IMR-90 (cell line): Measurements from ENCODE around the gene SLPI. TPM values are rescaled to one million over a fixed set of nuclear protein-coding genes. Genes with fewer than 3 reads are reported as not detected.

ENCODE experiments used
- ATAC-seq: fragments of 200-7000 bp; cut with Tn5 transposase; 2 replicates; pipeline ENCODE4 v1.9.1; 2020; ENCODE audit warnings: low read depth, mild to moderate bottlenecking, moderate library complexity
- BruUV-seq: library from RNA; stranded (reverse); fragments of 400-500 nt; replicated peaks from 2 replicates; lab custom pipeline; 2021; lab: Mats Ljungman, UMichigan
- CTCF ChIA-PET: fragments of 300-600 bp; formaldehyde crosslinking; extraction: SDS; loops from one replicate; lab custom pipeline; 2021; ENCODE audit warnings: antibody characterized with exemption; lab: Yijun Ruan, JAX
- POLR2A ChIA-PET: fragments of 300-600 bp; sonication (Branson Sonifier 250); formaldehyde crosslinking; loops from one replicate; lab custom pipeline; 2022; ENCODE audit warnings: antibody characterized with exemption; ENCODE audit not compliant: unreplicated experiment; lab: Charles Lee
- DNase-seq: peaks from one replicate; pipeline ENCODE4 v3.0.0; 2013
- H2AFZ ChIP-seq: replicated peaks from 2 replicates; pipeline ENCODE3; 2013; ENCODE audit warnings: low read length, mild to moderate bottlenecking; ENCODE audit not compliant: poor library complexity
- H2AK5ac ChIP-seq: 2 replicates; pipeline ENCODE4 v1.6.1; 2013; ENCODE audit warnings: low read depth, low read length, inconsistent platforms
- H2AK9ac ChIP-seq: replicated peaks from 2 replicates; pipeline ENCODE3; 2013; ENCODE audit warnings: mild to moderate bottlenecking, low read depth, low read length, moderate library complexity; ENCODE audit not compliant: poor library complexity
- H2BK120ac ChIP-seq: 2 replicates; pipeline ENCODE4 v1.6.1; 2013; ENCODE audit warnings: low read depth, low read length, inconsistent platforms
- H2BK15ac ChIP-seq: 3 replicates; pipeline ENCODE4 v1.6.1; 2013; ENCODE audit warnings: low read depth, low read length, inconsistent platforms
- H2BK20ac ChIP-seq: 2 replicates; pipeline ENCODE4 v1.6.1; 2013; ENCODE audit warnings: low read depth, mild to moderate bottlenecking, inconsistent platforms, low read length, moderate library complexity
- H2BK5ac ChIP-seq: 2 replicates; pipeline ENCODE4 v1.6.1; 2013; ENCODE audit warnings: mild to moderate bottlenecking, low read depth, low read length, inconsistent platforms; ENCODE audit not compliant: poor library complexity, severe bottlenecking
- H3K14ac ChIP-seq: replicated peaks from 2 replicates; pipeline ENCODE4 v1.6.1; 2013; ENCODE audit warnings: low read depth, low read length, inconsistent platforms
- H3K18ac ChIP-seq: 2 replicates; pipeline ENCODE4 v1.6.1; 2013; ENCODE audit warnings: low read depth, low read length, control low read depth
- H3K23ac ChIP-seq: 2 replicates; pipeline ENCODE4 v1.6.1; 2013; ENCODE audit warnings: low read depth, low read length, inconsistent platforms
- H3K27ac ChIP-seq: 2 replicates; pipeline ENCODE4 v1.5.1; 2013; ENCODE audit warnings: mild to moderate bottlenecking, control low read depth, low read length; ENCODE audit not compliant: insufficient read depth
- H3K27me3 ChIP-seq: 2 replicates; pipeline ENCODE4 v1.6.1; 2013; ENCODE audit warnings: low read length; ENCODE audit not compliant: control insufficient read depth, insufficient read depth
- H3K36me3 ChIP-seq: 2 replicates; pipeline ENCODE4 v1.6.1; 2013; ENCODE audit warnings: low read length, mixed read lengths; ENCODE audit not compliant: control insufficient read depth, insufficient read depth
- H3K4ac ChIP-seq: 2 replicates; pipeline ENCODE4 v1.6.1; 2013; ENCODE audit warnings: low read depth, low read length, inconsistent platforms
- H3K4me1 ChIP-seq: 2 replicates; pipeline ENCODE4 v1.6.1; 2013; ENCODE audit warnings: low read length, mixed read lengths; ENCODE audit not compliant: control insufficient read depth, insufficient read depth
- H3K4me2 ChIP-seq: 2 replicates; pipeline ENCODE4 v1.6.1; 2013; ENCODE audit warnings: low read depth, mild to moderate bottlenecking, control low read depth, low read length, moderate library complexity
- H3K4me3 ChIP-seq: 2 replicates; pipeline ENCODE4 v1.5.1; 2013; ENCODE audit warnings: low read depth, mild to moderate bottlenecking, control low read depth, low read length, moderate library complexity; ENCODE audit not compliant: insufficient read depth
- H3K56ac ChIP-seq: 2 replicates; pipeline ENCODE4 v1.6.1; 2013; ENCODE audit warnings: low read length, inconsistent platforms; ENCODE audit not compliant: insufficient read depth; ENCODE audit errors: extremely low read depth
- H3K79me1 ChIP-seq, 2 experiments: 2 replicates each; pipeline ENCODE4 v1.6.1; 2013; ENCODE audit warnings: low read length in 2 of 2, inconsistent platforms in 1 of 2, low read depth in 1 of 2
- H3K9ac ChIP-seq: 2 replicates; pipeline ENCODE4 v1.6.1; 2013; ENCODE audit warnings: low read depth, low read length, control low read depth
- H3K9me1 ChIP-seq: 2 replicates; pipeline ENCODE4 v1.6.1; 2013; ENCODE audit warnings: low read length, inconsistent platforms; ENCODE audit not compliant: insufficient read depth
- H3K9me3 ChIP-seq: 2 replicates; pipeline ENCODE4 v1.6.1; 2013; ENCODE audit warnings: low read length; ENCODE audit not compliant: control insufficient read depth, insufficient read depth
- H4K20me1 ChIP-seq: 2 replicates; pipeline ENCODE4 v1.6.1; 2013; ENCODE audit warnings: low read length, inconsistent platforms; ENCODE audit not compliant: insufficient read depth
- H4K5ac ChIP-seq: 2 replicates; pipeline ENCODE4 v1.6.1; 2013; ENCODE audit warnings: mild to moderate bottlenecking, low read depth, low read length, control low read depth
- H4K8ac ChIP-seq, 2 experiments: 2 replicates each; pipeline ENCODE4 v1.6.1; 2013; ENCODE audit warnings: low read depth in 2 of 2, low read length in 2 of 2, control low read depth in 1 of 2, inconsistent platforms in 1 of 2
- H4K91ac ChIP-seq: 2 replicates; pipeline ENCODE4 v1.6.1; 2013; ENCODE audit warnings: low read depth, low read length, inconsistent platforms; ENCODE audit not compliant: insufficient read depth
- CTCF ChIP-seq: conservative IDR thresholded peaks from 2 replicates; pipeline ENCODE4 v1.5.1; 2012; ENCODE audit warnings: mild to moderate bottlenecking, low read depth, low read length, improper control_type of control experiment
- FOS ChIP-seq: fragments of 150-350 bp; IDR thresholded peaks from 2 replicates; pipeline ENCODE4 v1.6.1; 2016; ENCODE audit warnings: low read depth, low read length
- MXI1 ChIP-seq: IDR thresholded peaks from 2 replicates; pipeline ENCODE4 v1.6.1; 2012; ENCODE audit warnings: low read depth, mild to moderate bottlenecking, low read length, moderate library complexity, borderline replicate concordance
- RCOR1 ChIP-seq: IDR thresholded peaks from 2 replicates; pipeline ENCODE4 v1.6.1; 2012; ENCODE audit warnings: mild to moderate bottlenecking, low read length, improper control_type of control experiment; ENCODE audit not compliant: insufficient replicate concordance
- WGBS, 2 experiments: methylation state at CpG; one replicate each; pipeline versions ENCODE4 v1.1.5 to v1.1.7; 2013; ENCODE audit warnings: missing lambda C conversion rate in 2 of 2; ENCODE audit not compliant: insufficient read length in 1 of 2; ENCODE audit errors: extremely low coverage in 2 of 2; 5-methylcytosine and 5-hydroxymethylcytosine counted together
- dilution Hi-C: fragments of 300-500 bp; cut with HindIII; formaldehyde crosslinking; loops from one replicate; pipeline ENCODE4 v1.14.3; 2018; ENCODE audit warnings: low sequenced_read_pairs; ENCODE audit not compliant: unreplicated experiment
- in situ Hi-C: fragments of 300-500 bp; cut with MboI; formaldehyde crosslinking; loops from 3 replicates; pipeline ENCODE4 v1.14.3; 2019; ENCODE audit warnings: low sequenced_read_pairs, inconsistent platforms, mixed read lengths
- intact Hi-C: fragments of 100-400 bp; cut with micrococcal nuclease; formaldehyde crosslinking; loops from 2 replicates; pipeline ENCODE4 v1.10.0; 2022
- polyA plus RNA-seq, 3 experiments: library from polyadenylated mRNA; depleted of rRNA; stranded (reverse); fragments of >200 nt; gene quantifications; 2 replicates each; pipeline ENCODE4 v1.2.3, GENCODE V29; 2012; ENCODE audit warnings: low replicate concordance in 1 of 3
- total RNA-seq: library from RNA; depleted of rRNA; stranded (reverse); fragments of >200 nt; gene quantifications from 2 replicates; pipeline ENCODE4 v1.2.3, GENCODE V29; 2012; rRNA removed

SLPI gene
- total and polyA plus RNA-seq, 2 of the 4 experiments (the other 2 are of a cell fraction) = not detected

- Histone ChIP-seq H3K14ac (no peak within 1 kb of the TSS), H4K91ac (no peak within 1 kb of the TSS), H2BK120ac (no peak within 1 kb of the TSS), H3K9ac (no peak within 1 kb of the TSS), H3K4me1 (no peaks in the 10 kb centered on the region), H3K56ac (no peak within 1 kb of the TSS), H3K9me3 (no peaks in the 10 kb centered on the region), H3K4me3 (no peak within 1 kb of the TSS), H3K18ac (no peak within 1 kb of the TSS), H3K4ac (no peak within 1 kb of the TSS), H2BK5ac (no peak within 1 kb of the TSS), H3K9me1 (no peaks in the 10 kb centered on the region), H3K27me3 (no peaks in the 10 kb centered on the region; the same call in 1 of the 2 replicates), H2AFZ (no peak within 1 kb of the TSS), H2AK9ac (no peak within 1 kb of the TSS), H4K8ac (no peak within 1 kb of the TSS), H4K5ac (no peak within 1 kb of the TSS), H2BK20ac (no peak within 1 kb of the TSS), H3K79me1 (no peaks in the 10 kb centered on the region), H3K23ac (no peak within 1 kb of the TSS), H2BK15ac (no peak within 1 kb of the TSS), H3K27ac (no peak within 1 kb of the TSS), H4K20me1 (no peaks in the 10 kb centered on the region), H2AK5ac (no peak within 1 kb of the TSS), H3K36me3 (no peaks in the 10 kb centered on the region), H3K4me2 (no peak within 1 kb of the TSS)
- BruUV-seq = no TSS peak
- ATAC-seq (no peak), DNase-seq (no peak)
- POLR2A ChIA-PET = no interaction called here
- CTCF ChIA-PET = interaction anchor here (0.8 kb wide), 1 partner anchor 87 kb away, joined by 3 read pairs; no protein-coding TSS in a partner anchor
- TF ChIP-seq FOS (no peak), RCOR1 (no peak), MXI1 (no peak), CTCF (no peak)
- dilution Hi-C loops = no loop called here
- in situ Hi-C loops = no loop called here
- intact Hi-C loops = no loop called here
- WGBS, 2 experiments = no CpG with 5 or more reads among the region's 1 CpG
These were observed 47.6 kb downstream of the SLPI start, which contains the start of gene SEMG1 for GRCh38 chr20:45206725-45207124. SEMG1 (plus strand) TSS chr20:45207033; CDS start chr20:45207054, 21 bp downstream.

Other genes with a start within 250 kb of the SLPI start
- gene KCNS1, start 153.4 kb downstream of the SLPI start, total RNA-seq = 0.54 and 0.56 TPM in 2 replicates
- gene KCNS1, start 153.4 kb downstream of the SLPI start, polyA plus RNA-seq (2012; rRNA removed) = 0.46 and 0.62 TPM in 2 replicates
- not detected in 2 replicates for gene WFDC5, start 139.4 kb downstream of the SLPI start, total RNA-seq
- not detected in 2 replicates for gene WFDC5, start 139.4 kb downstream of the SLPI start, polyA plus RNA-seq (2012; rRNA removed)
- gene WFDC12, start 130.1 kb downstream of the SLPI start, total RNA-seq = not detected in 2 replicates
- gene WFDC12, start 130.1 kb downstream of the SLPI start, polyA plus RNA-seq (2012; rRNA removed) = not detected in 2 replicates
- gene PI3, start 79.7 kb downstream of the SLPI start, total RNA-seq = not detected in 2 replicates
- gene PI3, start 79.7 kb downstream of the SLPI start, polyA plus RNA-seq (2012; rRNA removed) = not detected in 2 replicates
- not detected in 2 replicates for gene SEMG1, start 47.5 kb downstream of the SLPI start, total RNA-seq
- gene SEMG1, start 47.5 kb downstream of the SLPI start, polyA plus RNA-seq (2012; rRNA removed) = not detected in 2 replicates
- not detected in 2 replicates for gene SEMG2, start 33.2 kb downstream of the SLPI start, total RNA-seq
- not detected in 2 replicates for gene SEMG2, start 33.2 kb downstream of the SLPI start, polyA plus RNA-seq (2012; rRNA removed)
- not detected in 2 replicates for gene RBPJL, start 52.3 kb upstream of the SLPI start, total RNA-seq
- gene RBPJL, start 52.3 kb upstream of the SLPI start, polyA plus RNA-seq (2012; rRNA removed) = not detected in 2 replicates
- gene MATN4, start 53.7 kb upstream of the SLPI start, total RNA-seq = not detected in 2 replicates
- 0.12 and 0.13 TPM in 2 replicates for gene MATN4, start 53.7 kb upstream of the SLPI start, polyA plus RNA-seq (2012; rRNA removed)
- gene SDC4, start 93.9 kb upstream of the SLPI start, total RNA-seq = 265 and 275 TPM in 2 replicates
- gene SDC4, start 93.9 kb upstream of the SLPI start, polyA plus RNA-seq (2012; rRNA removed) = 181 and 203 TPM in 2 replicates
- 12.9 and 16.7 TPM in 2 replicates for gene SYS1, start 108.6 kb upstream of the SLPI start, total RNA-seq
- gene SYS1, start 108.6 kb upstream of the SLPI start, polyA plus RNA-seq (2012; rRNA removed) = 24.6 and 29.2 TPM in 2 replicates
- not detected in 2 replicates for gene TP53TG5, start 123.8 kb upstream of the SLPI start, total RNA-seq
- gene TP53TG5, start 123.8 kb upstream of the SLPI start, polyA plus RNA-seq (2012; rRNA removed) = not detected in 2 replicates
- gene DBNDD2, start 153.7 kb upstream of the SLPI start, total RNA-seq = 1.1 and 1.3 TPM in 2 replicates
- gene DBNDD2, start 153.7 kb upstream of the SLPI start, polyA plus RNA-seq (2012; rRNA removed) = 7.8 and 9.3 TPM in 2 replicates
- gene PIGT, start 161.6 kb upstream of the SLPI start, total RNA-seq = 27.2 and 31.2 TPM in 2 replicates
- gene PIGT, start 161.6 kb upstream of the SLPI start, polyA plus RNA-seq (2012; rRNA removed) = 145 and 168 TPM in 2 replicates
- not detected in 2 replicates for gene WFDC2, start 215.2 kb upstream of the SLPI start, total RNA-seq
- not detected in 2 replicates for gene WFDC2, start 215.2 kb upstream of the SLPI start, polyA plus RNA-seq (2012; rRNA removed)